Measurements from ENCODE around the gene GRK4.
"Not testable (repeated sequence)": the region's sequence is repeated elsewhere in the genome, so short reads cannot be mapped to it uniquely, and the experiment has no call there.

Gene GRK4

DNA sequence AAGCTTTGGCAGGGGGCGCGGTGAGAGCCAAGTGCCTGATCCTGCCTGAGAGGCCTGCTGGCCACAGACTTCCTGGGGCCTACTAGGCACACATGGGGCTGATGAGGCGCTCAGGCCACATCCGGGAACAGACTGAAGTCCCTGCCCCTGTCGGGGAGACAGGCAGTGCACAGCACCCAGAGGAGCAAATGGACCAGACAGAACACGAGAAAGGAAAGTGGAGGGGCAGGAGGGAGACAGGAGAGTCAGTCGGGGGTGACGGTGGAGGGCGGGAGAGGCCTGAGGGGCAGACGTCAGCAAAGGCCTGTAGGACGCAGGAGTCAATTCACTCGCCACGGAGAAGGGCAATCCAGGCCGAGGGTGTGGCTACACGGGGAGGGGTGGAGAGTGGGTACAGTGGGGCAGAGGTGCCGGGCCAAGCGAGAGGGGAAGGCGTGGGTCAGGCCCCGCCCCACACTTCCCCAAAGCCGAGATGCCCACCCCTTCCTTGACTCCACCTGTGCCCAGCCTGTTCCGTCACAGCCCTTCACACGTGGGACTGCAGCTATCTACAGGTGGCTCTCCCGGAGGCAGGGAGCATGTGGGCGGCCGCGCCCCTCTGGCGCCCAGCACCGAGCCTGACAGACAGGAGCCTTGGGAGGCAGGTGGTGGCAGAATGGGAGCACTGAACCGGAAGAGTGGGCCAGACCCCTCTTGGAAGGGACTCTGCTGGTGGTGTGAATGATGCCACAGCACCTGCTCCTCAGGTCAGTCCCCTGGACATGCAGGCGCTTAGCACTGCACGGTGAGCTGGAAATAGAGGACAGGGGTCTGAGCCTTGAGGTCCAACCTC is 20.6 kb upstream of the GRK4 start:
- DNase-seq = no peak

DNA sequence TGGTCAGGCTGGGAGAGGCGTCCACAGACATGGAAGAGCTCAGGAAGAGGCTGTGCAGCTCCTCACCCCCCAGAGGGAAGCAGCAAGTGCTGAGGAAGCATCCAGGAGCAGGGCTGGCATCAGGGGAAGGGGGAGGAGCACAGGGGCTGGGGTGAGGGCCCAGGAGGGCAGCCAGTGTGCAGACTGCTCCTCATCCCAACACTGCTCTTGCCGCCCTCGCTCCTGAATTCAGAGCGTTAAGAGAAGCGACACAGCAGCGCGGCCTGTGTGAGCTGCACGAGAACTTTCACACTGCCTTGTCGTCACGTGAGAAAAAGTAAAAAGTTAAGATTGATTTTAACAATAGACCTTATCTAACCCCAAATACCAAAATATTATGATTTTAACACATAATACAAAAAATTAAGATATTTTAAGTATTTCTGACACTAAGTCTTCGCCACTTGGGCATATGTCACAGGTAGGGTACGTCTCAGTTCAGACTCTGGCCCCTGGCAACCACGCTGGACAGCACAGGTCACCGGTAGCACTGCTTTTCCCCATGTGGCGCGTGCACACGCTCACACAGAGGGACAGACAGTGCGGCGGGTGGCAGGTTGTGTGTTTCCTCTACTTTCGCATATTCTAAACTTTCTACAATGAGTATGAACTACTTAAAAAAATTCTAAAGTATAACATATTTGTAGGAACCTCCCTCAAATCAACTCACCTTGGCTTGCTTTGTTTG is 19.8 kb upstream of the GRK4 start:
- no peak for DNase-seq

DNA sequence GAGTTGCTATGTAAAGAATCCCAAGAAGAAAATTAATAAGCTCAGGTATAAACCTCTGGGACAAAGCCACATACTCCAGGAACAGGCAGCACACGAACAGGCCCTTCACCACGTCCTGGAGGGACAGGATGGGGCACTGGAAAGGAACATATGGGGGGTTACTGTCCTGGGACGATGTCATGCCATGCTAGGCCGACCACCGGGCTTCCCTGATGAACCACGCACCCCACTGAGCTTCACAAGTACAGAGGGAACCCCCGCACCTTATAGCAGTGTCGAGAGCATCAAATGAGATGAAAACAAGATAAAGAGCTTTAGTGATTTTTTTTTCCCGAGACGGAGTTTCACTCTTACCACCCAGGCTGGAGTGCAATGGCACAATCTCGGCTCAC is 19.3 kb upstream of the GRK4 start:
- no peak for DNase-seq

DNA sequence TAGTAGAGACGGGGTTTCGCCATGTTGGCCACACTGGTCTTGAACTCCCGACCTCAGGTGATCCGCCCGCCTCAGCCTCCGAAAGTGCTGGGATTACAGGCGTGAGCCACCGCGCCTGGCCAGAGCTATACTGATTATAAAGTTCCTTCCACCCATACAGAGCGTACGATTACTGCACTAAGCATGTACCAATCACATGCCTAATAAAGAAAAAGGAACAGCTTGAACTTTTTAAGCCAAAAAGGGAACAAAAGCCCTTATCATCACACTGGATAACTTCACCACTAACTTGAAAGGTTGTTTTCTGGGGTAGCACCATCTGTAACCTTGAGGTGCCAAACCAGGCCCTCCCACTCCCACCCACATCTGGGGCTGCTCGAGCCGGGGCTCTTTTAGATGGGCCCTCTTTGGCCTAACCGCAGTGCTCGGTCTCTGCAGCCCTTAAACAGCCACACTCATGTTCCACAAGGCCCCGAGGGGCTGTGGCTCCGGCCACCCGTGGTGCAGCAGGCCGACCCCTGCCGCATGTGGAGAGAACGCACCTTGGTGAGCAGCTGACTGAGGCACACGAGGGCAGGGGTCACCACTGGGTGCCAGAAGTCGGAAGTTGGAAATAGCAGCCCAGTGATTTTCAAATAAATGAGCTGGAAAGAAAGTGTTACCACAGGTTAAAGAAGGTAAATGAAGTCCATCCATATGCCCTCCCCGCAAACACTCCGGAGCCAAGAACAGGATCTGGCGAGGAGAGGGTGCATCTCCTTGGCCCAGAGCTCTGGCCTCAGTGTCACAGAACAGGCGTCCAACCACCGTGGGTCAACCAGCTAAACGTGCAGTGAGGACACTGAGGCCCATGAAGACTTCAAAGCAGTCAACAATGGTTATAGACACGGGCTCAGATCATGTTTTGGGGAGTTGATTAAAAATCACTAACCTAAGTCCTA is 18.5 kb upstream of the GRK4 start:
- no peak for DNase-seq

DNA sequence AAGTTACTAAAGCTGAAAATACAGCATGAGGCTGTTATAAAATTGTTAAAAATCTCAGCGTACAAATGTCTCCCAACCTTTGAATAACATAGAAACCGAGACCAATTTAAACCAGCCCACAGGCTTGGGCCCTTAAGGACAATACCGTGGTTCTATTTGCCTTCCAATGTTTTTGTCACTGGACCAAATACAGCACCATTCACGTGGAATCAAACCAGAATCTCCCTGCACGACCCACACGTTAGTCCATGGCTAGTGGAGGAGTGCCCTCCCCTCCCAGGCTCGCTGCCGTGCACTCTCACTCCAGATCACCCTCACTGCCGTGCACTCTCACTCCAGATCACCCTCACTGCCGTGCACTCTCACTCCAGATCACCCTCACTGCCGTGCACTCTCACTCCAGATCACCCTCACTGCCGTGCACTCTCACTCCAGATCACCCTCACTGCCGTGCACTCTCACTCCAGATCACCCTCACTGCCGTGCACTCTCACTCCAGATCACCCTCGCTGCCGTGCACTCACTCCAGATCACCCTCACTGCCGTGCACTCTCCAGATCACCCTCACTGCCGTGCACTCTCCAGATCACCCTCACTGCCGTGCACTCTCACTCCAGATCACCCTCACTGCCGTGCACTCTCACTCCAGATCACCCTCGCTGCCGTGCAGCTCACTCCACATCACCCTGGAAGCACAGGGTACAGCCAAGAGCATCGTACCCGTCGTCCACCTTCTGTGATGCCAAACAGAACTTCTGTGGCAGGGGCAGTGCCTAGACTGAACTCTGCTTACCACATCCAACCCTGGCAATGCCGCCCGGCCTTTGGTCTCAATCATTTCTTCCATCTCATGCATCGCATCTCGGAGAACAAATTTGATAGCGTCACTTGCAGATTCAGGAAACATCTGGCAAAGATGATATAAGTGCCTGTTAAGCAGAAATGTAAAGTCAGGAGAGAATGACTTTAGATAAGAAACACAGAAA is 17.5 kb upstream of the GRK4 start:
- DNase-seq = not testable (repeated sequence)

DNA sequence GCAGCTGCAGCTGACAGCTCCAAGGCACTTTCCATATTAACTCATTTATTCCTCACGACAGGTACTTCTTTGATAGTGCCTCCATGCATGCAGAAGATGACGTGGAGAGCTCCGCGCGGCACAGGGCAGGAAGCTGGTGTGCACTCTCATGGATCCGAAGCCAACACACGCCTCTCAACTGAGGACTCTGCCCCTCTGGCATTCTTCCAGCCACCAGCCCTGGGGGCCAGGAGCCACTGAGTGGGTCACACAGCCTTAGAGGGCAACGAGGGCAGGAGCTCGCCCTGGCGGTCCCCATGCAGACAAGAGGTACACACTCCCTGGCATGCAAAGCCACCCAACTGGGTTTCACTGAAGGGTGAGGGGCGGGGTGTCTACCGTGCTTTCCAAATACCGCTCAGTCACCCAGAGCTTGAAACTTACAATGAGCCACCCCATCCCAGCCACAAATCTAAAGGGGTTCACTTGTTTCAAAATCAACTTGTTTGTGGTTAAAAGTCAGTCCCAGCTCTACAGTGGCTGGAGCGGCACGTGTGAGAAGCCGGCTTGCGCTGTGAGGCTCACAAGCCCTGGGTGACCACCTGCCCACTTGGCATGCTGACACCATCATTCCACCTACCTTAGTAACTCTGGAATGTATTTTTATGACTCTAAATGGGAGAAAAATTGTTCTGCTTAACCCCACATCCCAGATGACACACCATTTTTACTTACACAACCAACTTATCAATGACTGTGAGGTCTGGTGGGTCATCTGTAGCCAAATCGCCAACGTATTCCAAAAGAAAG is 16.4 kb upstream of the GRK4 start:
- no peak for DNase-seq

DNA sequence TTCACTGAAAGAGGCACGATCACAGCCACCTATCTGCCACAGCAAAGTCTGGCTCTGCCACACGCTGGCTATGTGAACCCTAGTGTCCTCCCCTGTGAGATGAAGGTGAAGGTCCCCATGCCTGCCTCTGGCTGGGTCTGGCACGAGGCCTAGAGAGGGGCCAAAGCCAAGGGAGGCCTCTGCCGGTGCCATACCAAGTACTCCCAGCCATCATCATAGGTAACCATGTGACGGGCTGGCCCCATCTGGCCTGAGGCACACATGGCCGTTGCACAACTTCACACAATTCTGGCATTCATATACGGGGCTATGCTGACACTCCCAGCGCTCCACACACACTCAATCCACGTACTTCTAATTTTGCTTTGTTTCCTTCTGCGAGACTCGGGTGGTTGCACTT is 15.4 kb upstream of the GRK4 start:
- DNase-seq = no peak

DNA sequence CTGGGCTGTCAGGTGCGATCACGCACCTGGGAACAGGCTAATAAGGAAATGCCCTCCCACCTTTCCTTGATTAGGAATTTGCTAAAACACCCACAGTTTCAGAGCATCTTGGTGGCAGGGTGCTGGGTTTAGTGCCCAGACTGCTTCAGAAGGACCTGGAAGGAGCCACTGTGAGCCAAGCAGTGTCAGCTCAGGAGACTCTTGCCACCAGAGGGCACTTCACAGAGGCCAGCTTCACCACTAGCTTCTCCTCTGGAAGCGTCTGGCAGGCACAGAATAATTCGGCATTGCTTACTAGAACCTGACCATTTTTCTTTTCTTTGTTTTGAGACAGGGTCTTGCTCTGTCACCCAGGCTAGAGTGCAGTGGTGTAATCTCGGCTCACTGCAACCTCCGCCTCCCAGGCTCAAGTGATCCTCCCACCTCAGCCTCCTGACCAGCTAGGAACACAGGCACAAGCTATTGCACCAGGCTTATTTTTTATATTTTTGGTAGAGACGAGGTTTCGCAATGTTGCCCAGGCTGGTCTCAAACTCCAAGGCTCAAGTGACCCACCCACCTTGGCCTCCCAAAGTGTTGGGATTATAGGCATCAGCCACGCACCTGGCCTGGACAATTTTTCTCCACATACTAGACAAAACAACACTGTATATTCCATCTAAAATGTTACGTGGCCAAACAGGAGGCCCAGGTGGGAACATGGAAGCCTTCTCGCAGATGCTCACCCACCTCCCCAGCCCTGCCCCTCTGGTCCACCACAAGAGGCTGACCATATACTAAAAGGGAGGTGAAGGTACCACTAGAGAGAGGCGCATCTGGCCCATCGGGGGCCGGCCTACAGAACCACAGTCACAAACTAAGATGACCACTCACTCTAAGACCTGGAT is 14.2 kb upstream of the GRK4 start:
- DNase-seq = no peak

DNA sequence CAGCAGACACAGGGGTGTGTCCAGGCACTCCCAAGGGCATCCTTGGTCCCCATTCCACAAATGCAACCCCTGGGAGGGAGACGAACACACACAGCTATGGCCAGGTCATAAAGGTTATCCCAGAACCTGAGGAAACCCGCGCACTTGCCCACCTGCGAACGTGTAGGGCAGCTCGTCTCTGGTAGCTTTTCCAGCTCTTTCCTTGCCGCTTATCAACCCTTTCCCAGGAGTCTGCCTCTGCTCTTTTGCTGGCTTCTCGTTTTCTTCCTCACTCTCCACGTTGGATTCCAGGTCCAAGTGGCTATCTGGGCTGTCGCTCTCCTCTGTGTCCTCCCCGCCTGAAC is 13.6 kb upstream of the GRK4 start:
- no peak for DNase-seq

DNA sequence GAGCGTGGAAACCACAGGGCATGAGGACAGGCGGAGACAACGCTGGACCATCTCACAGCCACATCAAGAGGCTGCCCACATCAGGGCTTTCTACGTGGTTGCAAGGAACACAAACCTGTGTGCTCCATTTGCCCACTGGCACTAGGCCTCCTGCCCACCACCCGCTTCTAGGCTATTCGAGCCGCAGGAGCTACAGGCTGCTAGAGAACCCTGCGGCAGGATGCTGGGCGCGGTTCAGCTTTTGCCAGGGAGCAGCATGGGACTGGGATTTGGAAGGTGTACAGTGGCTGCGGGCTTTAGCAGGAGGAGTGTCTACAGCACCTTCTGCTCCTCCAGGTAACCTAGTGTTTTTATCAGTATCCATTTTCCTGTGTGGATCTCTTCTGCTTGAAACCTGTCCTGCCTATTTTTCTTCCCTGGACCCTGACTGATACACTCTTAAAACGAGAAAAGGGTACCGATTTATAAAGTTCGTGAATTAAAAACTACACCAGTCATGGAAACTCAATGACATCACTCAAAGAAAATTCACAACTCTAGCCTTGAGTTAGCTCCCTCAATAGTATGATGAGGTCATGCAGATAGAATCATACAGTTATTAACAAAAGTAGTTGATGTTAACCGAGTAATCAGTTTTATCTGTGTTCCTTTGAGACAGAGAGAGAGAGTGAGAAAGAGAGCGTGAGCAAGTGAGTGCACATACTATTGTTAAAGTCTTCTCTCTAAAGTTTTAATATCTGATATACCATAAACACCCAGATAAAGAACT is 13.0 kb upstream of the GRK4 start:
- no peak for DNase-seq

DNA sequence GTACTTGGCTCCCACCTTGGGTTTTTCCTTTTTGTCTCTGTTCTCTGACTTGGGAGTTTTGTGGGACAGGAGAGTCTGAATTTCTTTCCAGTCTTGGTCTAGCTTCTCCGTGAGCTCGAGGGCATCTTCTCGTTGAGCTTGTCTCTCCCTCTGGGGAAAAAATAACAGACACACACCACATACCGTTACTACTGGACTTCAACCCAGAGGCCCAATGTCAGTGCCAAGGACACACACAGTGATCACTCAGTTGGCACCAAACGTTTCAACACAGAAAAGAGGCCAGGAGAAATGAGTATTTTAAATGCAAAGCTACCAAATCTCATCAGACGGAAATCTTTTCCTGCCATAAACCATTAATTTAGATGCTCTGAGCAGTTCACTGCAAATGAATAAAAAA is 9.9 kb upstream of the GRK4 start:
- DNase-seq = no peak

DNA sequence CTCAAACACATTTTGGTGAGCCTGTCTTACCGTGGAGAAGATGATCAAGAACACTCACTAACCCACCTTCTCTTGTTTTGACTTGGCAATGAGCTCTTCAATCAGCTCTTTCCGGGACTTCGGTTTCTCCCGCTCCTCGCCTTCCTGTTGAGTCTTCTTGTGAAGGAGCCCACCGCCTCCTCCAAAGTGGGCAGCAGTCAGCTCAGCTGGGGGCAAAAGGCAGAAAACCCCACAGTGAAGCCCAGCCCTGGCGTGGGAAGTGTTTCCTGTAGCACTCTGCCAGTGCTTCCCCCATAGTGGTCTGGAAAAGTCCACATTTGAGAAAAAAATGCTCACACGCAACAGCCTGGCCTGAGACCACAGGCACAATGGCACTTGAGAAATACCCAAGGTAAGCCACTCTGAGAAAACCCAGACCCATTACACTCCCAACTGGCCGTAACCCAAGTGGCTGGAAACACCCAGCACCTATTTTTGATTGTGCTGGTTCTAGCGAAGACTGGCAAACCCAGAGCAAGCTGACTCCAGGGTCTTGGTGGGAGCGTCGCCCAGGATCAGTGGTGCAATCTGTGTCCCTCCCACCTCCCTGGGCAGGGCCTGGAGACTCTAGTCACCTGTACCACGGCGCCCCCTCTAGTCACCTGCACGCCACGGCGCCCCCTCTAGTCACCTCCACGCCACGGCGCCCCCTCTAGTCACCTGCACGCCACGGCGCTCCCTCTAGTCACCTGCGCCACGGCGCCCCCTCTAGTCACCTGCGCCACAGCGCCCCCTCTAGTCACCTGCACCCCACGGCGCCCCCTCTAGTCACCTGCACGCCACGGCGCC is 8.8 kb upstream of the GRK4 start:
- no peak for DNase-seq

DNA sequence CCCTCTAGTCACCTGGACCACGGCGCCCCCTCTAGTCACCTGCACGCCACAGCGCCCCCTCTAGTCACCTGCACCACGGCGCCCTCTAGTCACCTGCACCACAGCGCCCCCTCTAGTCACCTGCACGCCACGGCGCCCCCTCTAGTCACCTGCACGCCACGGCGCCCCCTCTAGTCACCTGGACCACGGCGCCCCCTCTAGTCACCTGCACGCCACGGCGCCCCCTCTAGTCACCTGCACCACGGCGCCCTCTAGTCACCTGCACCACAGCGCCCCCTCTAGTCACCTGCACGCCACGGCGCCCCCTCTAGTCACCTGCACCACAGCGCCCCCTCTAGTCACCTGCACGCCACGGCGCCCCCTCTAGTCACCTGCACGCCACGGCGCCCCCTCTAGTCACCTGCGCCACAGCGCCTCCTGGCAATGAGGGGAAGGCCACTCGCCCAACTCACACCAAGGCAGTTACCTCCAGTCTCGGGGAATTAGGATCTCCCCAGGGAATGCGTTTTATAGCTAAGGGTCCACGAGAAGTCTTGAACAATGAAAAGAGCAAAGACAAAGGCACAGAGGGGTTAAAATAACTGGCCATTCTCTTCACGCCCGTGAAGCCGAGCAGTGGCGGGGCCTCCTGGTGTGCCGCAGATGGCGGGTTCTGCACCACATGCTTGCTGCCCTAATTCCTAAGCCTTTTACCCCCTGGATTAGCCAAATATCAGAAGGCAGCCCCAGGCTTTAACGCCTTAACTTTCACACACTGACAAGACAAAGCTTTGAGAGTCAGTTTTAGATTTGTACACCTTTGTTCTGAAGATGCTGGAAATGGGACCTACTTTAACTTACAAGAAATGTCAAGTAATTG is 8.0 kb upstream of the GRK4 start:
- DNase-seq = not testable (repeated sequence)

DNA sequence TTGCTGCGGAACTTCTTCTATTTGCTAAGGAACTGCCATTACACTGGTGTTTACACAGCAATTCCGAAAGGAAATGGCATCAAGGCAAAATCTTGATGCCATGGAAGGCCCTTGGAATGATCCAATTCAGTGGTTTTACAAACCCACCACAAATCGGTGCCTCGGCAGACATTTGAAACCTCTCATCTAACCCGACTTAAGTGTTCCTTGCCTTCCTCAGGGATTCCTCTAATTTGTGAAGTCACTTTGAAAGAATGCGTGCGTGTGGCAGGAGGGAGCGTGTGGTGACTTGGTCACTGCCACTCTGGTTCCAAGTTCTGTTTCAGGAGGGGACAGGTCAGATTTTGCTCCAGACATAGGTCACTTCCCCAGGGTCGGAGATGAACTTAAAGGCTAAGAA is 4.9 kb upstream of the GRK4 start:
- DNase-seq = no peak

DNA sequence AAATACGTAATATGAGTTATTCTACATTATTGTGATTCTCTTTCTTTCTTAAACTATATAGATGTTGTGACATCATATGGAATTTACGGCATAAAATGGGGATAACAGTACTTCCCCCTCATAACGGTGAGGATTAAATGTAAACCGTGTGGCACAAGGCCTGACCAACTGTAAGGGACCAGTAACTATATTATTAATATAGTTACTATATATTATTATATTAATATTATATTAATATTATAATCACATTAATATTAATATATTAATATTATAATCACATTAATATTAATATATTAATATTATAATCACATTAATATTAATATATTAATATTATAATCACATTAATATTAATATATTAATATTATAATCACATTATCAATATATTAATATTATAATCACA is 2.9 kb upstream of the GRK4 start:
- DNase-seq = not testable (repeated sequence)

DNA sequence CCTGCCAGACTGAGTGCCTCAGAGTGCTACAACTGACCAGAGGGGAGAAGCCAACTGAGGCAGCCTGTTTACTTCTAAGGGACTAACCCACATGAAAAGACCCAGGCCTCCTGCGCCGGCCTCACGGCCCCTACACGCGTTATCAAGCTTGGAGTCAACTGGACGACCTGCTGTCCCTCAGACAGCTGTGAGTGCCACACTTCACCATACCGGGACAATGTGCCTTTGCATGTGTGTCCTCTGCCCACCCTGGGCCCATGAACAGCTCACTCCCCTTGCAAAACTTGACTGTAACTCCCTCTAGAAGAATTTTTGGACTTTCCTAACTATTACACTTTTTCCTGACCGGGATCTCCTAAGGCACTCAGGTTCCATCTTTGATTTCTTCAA is 2.0 kb upstream of the GRK4 start:
- no peak for DNase-seq

DNA sequence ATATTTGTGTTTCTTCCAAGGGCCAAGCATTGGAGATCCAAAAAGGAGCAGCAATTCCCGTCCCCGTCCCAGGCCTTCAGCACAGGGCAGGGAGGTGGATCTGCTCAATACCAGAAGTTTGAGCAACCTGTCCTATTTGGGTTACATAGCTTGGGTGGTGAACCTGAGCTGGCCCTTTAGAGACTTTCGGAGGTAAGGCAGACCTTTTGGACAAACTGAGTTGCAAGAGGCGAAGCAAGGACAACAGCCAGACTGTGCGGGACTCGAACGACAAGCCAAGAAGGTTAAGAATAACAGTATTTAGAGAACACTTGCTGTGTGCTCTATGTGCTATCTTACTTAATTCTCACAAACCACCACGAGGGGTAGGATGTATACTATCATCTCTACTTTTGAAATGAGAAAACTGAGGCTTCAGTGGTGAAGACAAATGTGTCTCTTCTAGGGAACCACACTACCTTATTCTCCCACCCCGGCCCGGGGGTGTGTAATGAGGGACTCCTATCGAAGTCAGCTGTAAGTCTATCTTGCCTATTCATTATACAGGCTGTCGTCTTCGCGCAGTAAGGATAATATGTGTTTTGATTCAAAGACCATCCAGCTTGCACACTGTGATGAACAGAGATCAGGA is 1.4 kb upstream of the GRK4 start:
- no peak for DNase-seq
